ENCODE measurements around the gene SLIT2. TPM values are rescaled to one million over a fixed set of nuclear protein-coding genes. Genes with fewer than 3 reads are reported as not detected.

SLIT2 gene, protein sequence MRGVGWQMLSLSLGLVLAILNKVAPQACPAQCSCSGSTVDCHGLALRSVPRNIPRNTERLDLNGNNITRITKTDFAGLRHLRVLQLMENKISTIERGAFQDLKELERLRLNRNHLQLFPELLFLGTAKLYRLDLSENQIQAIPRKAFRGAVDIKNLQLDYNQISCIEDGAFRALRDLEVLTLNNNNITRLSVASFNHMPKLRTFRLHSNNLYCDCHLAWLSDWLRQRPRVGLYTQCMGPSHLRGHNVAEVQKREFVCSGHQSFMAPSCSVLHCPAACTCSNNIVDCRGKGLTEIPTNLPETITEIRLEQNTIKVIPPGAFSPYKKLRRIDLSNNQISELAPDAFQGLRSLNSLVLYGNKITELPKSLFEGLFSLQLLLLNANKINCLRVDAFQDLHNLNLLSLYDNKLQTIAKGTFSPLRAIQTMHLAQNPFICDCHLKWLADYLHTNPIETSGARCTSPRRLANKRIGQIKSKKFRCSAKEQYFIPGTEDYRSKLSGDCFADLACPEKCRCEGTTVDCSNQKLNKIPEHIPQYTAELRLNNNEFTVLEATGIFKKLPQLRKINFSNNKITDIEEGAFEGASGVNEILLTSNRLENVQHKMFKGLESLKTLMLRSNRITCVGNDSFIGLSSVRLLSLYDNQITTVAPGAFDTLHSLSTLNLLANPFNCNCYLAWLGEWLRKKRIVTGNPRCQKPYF (N-terminal part only)
- total RNA-seq, result 10 to 100 TPM; 27.0 to 49.0 (median 34.9) TPM
- polyA plus RNA-seq, result 1 to 10 TPM in 2 of 3 donors, under 1 TPM in 1; 0.23 to 2.6 (median 1.2) TPM

DNA sequence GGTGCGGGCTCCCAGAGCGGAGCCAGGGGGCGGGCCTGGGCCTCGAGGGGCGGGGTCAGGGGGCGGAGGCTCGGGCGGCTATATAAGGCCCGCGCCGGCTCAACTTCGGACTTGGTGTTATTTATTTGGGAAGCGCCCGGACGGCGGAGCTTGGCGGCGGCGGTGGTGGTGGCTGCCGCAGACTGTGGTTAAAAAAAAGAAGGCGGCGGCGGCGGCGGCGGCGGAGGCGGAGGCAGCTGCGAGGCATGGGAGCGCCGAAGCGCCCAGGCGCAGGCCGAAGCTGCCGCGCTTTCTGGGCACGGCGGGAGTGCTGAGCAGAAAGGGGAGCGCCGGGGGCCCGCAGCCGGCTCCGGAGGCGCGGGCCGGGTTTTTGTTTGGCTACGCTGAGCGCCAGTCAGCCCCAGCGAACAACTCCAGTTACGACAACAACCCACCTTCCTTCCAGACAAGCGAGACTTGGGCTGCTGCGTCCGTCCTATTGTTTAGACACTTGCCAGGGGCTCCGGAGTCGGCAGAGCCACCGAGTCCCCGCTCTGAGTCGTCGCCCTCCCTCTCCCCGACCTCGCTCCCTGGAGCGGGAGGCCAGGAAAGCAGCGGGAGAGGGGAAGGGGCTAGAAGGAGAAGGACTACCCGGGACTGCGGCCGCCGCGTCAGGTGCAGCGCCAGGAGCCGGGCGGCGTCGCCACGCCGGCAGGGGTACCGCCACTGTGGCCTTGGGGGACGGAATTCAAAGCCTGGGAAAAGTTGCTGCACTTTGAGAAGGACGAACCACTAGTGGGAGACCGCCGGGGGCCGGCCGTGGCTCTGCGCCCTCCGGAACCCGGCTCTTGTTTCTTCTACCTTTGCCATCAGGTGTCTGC, at the start of gene SLIT2:
Gene SLIT2, plus strand, starts transcription at position 110 of the 860 bp plus-strand sequence. CDS start 1,911 bp downstream, outside the sequence.
- Histone ChIP-seq H3K4me3 (peak within 1 kb of the TSS; percentile 54 to 74 (median 72)), H3K36me3 (no peaks in the 10 kb centered on the region), H3K4me1 (peaks cover 0 to 45% (median 26%) of the 10 kb centered on the region in 4 donors), H3K9me3 (no peaks in the 10 kb centered on the region), H3K27ac (peak within 1 kb of the TSS; percentile 68 to 84 (median 79)), H3K27me3 (peaks cover 0 to 40% (median 5%) of the 10 kb centered on the region in 3 donors)
- TF ChIP-seq, protein P1, sequence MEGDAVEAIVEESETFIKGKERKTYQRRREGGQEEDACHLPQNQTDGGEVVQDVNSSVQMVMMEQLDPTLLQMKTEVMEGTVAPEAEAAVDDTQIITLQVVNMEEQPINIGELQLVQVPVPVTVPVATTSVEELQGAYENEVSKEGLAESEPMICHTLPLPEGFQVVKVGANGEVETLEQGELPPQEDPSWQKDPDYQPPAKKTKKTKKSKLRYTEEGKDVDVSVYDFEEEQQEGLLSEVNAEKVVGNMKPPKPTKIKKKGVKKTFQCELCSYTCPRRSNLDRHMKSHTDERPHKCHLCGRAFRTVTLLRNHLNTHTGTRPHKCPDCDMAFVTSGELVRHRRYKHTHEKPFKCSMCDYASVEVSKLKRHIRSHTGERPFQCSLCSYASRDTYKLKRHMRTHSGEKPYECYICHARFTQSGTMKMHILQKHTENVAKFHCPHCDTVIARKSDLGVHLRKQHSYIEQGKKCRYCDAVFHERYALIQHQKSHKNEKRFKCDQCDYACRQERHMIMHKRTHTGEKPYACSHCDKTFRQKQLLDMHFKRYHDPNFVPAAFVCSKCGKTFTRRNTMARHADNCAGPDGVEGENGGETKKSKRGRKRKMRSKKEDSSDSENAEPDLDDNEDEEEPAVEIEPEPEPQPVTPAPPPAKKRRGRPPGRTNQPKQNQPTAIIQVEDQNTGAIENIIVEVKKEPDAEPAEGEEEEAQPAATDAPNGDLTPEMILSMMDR (IDR thresholded peaks at IDR 0.05), result no peak
- peak; percentile 92 to 98 (median 96) for TF ChIP-seq POLR2AphosphoS5 (IDR thresholded peaks at IDR 0.05)
- peak; percentile 60 to 67 for TF ChIP-seq POLR2A (IDR thresholded peaks at IDR 0.05)
- TF ChIP-seq EP300 (IDR thresholded peaks at IDR 0.05), result no peak
- peak; percentile 95 for DNase-seq
- 1% methylated on average over 85 of the region's 85 CpGs for WGBS, 2 donors
- intact Hi-C loops (cut with DNase I), result loop anchor here (5.0 to 10.0 kb wide), 4 partner anchors 175 to 1565 kb away; no protein-coding TSS in a partner anchor

DNA sequence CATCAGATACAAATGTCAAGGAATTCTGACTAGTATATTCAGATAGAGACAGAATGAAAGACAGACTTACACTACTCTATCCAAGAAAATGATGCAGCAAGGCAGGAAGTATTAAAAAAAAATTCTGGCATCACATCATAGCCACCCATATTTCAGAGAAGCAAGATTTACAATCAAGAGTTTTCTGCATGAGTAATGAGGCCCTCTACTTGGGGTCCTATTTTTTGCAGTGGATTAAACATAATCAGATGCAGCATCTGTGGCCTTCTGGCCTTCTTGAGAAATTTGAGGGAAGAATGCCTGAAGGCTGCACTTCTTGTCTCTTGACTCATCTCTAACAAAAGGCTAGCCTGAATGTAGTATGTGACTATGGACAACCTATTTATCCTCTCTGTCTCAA, 48.2 kb upstream of the SLIT2 start:
- intact Hi-C loops (cut with DNase I), result no loop called here
- H3K27me3 ChIP-seq, result no peaks in the 10 kb centered on the region
- H3K4me3 ChIP-seq, result no peak overlapping the region
- DNase-seq, result no peak
- TF ChIP-seq POLR2AphosphoS5 (IDR thresholded peaks at IDR 0.05) (no peak), EP300 (IDR thresholded peaks at IDR 0.05) (no peak), POLR2A (IDR thresholded peaks at IDR 0.05) (no peak)
- TF ChIP-seq, protein P1 (IDR thresholded peaks at IDR 0.05), result no peak
- H3K27ac ChIP-seq, result no peak overlapping the region
- H3K36me3 ChIP-seq, result no peaks in the 10 kb centered on the region
- no peaks in the 10 kb centered on the region for H3K9me3 ChIP-seq
- no peaks in the 10 kb centered on the region for H3K4me1 ChIP-seq

DNA sequence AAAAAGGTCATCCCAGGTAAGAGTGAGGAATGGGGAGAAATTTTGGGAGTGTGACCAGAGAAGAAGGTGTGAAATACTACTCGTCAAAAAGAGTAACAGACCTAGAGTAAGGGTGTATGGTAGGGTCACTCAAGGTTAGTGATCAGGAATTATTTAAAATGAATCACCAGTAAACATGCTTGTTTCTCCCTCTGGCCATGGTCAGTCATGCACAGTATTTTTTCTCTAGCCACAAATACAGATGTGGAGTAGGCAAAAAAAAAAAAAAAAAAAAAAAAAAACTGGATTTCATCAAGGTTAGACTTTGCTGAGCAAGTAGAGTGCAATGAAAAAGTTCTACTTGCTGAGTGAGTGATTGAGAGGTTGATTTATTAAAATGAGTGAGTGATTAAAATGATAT, 34.2 kb upstream of the SLIT2 start:
- no peak overlapping the region for H3K27ac ChIP-seq
- 0% methylated on average over 1 of the region's 1 CpG for WGBS, 2 donors
- no peaks in the 10 kb centered on the region for H3K27me3 ChIP-seq
- TF ChIP-seq POLR2AphosphoS5 (IDR thresholded peaks at IDR 0.05) (no peak), EP300 (IDR thresholded peaks at IDR 0.05) (no peak), POLR2A (IDR thresholded peaks at IDR 0.05) (no peak)
- TF ChIP-seq, protein P1 (IDR thresholded peaks at IDR 0.05), result no peak
- intact Hi-C loops (cut with DNase I), result no loop called here
- no peak for DNase-seq
- no peaks in the 10 kb centered on the region for H3K4me1 ChIP-seq
- H3K4me3 ChIP-seq, result no peak overlapping the region
- no peaks in the 10 kb centered on the region for H3K36me3 ChIP-seq
- no peaks in the 10 kb centered on the region for H3K9me3 ChIP-seq

DNA sequence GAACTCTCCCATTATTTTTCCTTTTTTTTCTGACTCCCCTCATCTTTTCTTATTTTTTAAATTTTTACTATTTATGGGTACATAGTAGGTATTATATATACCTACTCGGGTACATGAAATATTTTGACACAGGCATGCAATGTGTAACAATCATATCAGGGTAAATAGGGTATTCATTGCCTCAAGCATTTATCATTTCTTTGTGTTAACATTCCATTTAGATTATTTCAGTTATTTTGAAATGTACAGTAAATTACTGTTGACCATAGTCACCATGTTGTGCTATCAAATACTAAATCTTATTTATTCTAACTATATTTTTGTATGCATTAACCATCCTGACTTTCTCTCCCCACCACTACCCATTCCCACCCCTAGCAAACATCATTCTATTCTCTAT, 33.8 kb upstream of the SLIT2 start:
- Histone ChIP-seq H3K4me3 (no peak overlapping the region), H3K9me3 (no peaks in the 10 kb centered on the region), H3K27ac (no peak overlapping the region), H3K4me1 (no peaks in the 10 kb centered on the region), H3K27me3 (no peaks in the 10 kb centered on the region), H3K36me3 (no peaks in the 10 kb centered on the region)
- TF ChIP-seq EP300 (IDR thresholded peaks at IDR 0.05) (no peak), POLR2A (IDR thresholded peaks at IDR 0.05) (no peak), POLR2AphosphoS5 (IDR thresholded peaks at IDR 0.05) (no peak)
- TF ChIP-seq, protein P1 (IDR thresholded peaks at IDR 0.05), result no peak
- intact Hi-C loops (cut with DNase I), result no loop called here
- 69 to 75% methylated on average over 1 of the region's 1 CpG for WGBS, 2 donors
- DNase-seq, result no peak
